ENCODE measurements around the gene TMBIM6.

Gene TMBIM6

GRCh38 chr12:49800421-49801140 lies 59.2 kb downstream of the TMBIM6 start:
- no peak for DNase-seq

- no peak for DNase-seq
Observed at GRCh38 chr12:49801141-49802063, 60.0 kb downstream of the TMBIM6 start.

GRCh38 chr12:49803693-49804450 lies 62.5 kb downstream of the TMBIM6 start:
- DNase-seq: no peak

GRCh38 chr12:49804821-49805220 lies 63.5 kb downstream of the TMBIM6 start:
- DNase-seq: no peak

- DNase-seq: no peak
Observed at GRCh38 chr12:49805409-49805808, 64.1 kb downstream of the TMBIM6 start.

- DNase-seq: no peak
Observed at GRCh38 chr12:49806321-49806813, 65.0 kb downstream of the TMBIM6 start.

- no peak for DNase-seq
Observed at GRCh38 chr12:49806877-49807276, 65.5 kb downstream of the TMBIM6 start.

- DNase-seq: no peak
Observed at GRCh38 chr12:49807991-49808580, 66.7 kb downstream of the TMBIM6 start.

- no peak for DNase-seq
Observed at GRCh38 chr12:49808686-49809380, 67.5 kb downstream of the TMBIM6 start.

- DNase-seq: no peak
Observed at GRCh38 chr12:49809381-49809905, 68.1 kb downstream of the TMBIM6 start.

- DNase-seq: no peak
Observed at GRCh38 chr12:49809906-49810389, 68.6 kb downstream of the TMBIM6 start.

- DNase-seq: no peak
Observed at GRCh38 chr12:49811136-49811535, 69.8 kb downstream of the TMBIM6 start.

- DNase-seq: no peak
Observed at GRCh38 chr12:49811961-49812401, 70.6 kb downstream of the TMBIM6 start.

GRCh38 chr12:49813131-49813530 lies 71.8 kb downstream of the TMBIM6 start:
- DNase-seq: no peak
